ENCODE measurements around the gene MIER2.
A peak's percentile ranks its signal among the peaks of the same experiment; 100 is the strongest.

Gene MIER2

DNA sequence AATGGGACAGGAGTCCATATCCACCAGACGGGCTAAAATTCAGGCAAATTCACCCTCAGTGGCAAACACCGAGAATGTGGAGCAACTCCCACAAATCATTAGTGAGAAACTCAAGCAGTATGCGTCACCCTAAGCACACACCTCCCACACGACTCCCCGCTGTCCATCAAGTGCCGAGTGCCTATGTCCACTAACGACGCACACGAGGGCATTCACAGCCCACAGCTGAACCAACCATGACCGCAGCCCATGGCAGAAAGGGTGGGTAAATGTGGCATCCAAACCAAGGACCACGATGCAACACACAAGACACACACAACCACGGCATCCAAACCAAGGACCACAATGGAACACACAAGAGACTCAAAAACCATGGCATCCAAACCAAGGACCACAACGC is 22.0 kb downstream of the MIER2 start:
- DNase-seq: peak in 1 of 2 donors; percentile 4
- no peaks in the 10 kb centered on the region for H3K27me3 ChIP-seq
- no peaks in the 10 kb centered on the region for H3K4me1 ChIP-seq
- peaks cover 0 to under 1% (median 0%) of the 10 kb centered on the region in 3 donors for H3K9me3 ChIP-seq
- TF ChIP-seq, protein P1, sequence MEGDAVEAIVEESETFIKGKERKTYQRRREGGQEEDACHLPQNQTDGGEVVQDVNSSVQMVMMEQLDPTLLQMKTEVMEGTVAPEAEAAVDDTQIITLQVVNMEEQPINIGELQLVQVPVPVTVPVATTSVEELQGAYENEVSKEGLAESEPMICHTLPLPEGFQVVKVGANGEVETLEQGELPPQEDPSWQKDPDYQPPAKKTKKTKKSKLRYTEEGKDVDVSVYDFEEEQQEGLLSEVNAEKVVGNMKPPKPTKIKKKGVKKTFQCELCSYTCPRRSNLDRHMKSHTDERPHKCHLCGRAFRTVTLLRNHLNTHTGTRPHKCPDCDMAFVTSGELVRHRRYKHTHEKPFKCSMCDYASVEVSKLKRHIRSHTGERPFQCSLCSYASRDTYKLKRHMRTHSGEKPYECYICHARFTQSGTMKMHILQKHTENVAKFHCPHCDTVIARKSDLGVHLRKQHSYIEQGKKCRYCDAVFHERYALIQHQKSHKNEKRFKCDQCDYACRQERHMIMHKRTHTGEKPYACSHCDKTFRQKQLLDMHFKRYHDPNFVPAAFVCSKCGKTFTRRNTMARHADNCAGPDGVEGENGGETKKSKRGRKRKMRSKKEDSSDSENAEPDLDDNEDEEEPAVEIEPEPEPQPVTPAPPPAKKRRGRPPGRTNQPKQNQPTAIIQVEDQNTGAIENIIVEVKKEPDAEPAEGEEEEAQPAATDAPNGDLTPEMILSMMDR (IDR thresholded peaks at IDR 0.05): no peak
- no peak overlapping the region for H3K27ac ChIP-seq
- intact Hi-C loops (cut with DNase I; ENCODE audit: low total_unique reads): no loop called here
- no peak overlapping the region for H3K4me3 ChIP-seq
- H3K36me3 ChIP-seq: peaks cover 63 to 85% (median 85%) of the 10 kb centered on the region in 3 donors

DNA sequence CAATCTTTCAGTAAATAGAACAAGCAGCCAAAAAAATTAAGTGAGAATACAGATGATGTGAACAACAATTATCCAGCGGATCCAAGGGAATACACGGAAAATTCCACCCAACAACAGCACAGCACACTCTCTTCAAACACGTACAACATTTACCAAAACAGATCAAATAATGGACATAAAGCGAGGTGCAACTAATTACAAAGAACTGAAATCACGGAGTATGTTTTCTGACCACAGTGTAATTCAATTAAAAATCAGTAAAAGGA is 26.2 kb downstream of the MIER2 start:
- Histone ChIP-seq H3K36me3 (peaks cover 46 to 85% (median 78%) of the 10 kb centered on the region in 3 donors), H3K27me3 (no peaks in the 10 kb centered on the region), H3K4me3 (no peak overlapping the region), H3K9me3 (no peaks in the 10 kb centered on the region), H3K4me1 (no peaks in the 10 kb centered on the region), H3K27ac (no peak overlapping the region)
- intact Hi-C loops (cut with DNase I; ENCODE audit: low total_unique reads): no loop called here
- TF ChIP-seq, protein P1 (IDR thresholded peaks at IDR 0.05): no peak
- DNase-seq: no peak

DNA sequence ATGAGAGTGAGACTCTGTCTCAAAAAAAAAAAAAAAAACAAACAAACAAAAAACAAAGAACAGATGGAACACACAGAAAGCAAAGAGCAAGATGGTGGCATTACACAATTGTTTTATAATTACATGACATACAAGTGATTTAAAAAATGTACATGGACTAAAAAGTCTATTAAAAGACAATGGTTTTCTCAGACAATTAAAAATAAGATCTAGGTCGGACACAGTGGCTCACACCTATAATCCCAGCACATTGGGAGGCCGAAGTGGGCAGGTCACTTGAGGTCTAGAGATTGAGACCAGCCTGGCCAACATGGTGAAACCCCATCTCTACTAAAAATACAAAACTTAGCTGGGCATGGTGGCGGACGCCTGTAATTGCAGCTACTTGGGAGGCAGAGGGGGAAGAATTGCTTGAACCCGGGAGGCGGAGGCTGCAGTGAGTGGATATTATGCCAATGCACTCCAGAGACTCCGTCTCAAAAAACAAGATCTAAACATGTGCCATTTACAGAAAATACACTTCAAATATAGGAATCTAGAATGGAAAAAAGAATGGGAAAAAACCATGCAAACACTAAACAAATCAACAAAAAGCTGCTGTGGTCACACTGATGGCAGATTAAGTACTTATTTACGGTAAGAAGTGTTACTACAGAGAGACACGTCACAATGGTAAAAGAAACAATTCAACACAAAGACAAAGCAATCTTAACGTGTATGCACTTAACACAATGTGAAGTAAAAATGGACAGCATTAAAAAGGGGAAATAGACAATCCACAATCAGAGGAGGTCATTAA is 26.7 kb downstream of the MIER2 start:
- intact Hi-C loops (cut with DNase I; ENCODE audit: low total_unique reads): no loop called here
- Histone ChIP-seq H3K27me3 (no peaks in the 10 kb centered on the region), H3K9me3 (no peaks in the 10 kb centered on the region), H3K36me3 (peaks cover 46 to 85% (median 80%) of the 10 kb centered on the region in 3 donors), H3K27ac (no peak overlapping the region), H3K4me1 (no peaks in the 10 kb centered on the region), H3K4me3 (no peak overlapping the region)
- peak in 1 of 2 donors; percentile 29 for DNase-seq
- TF ChIP-seq, protein P1 (IDR thresholded peaks at IDR 0.05): no peak

DNA sequence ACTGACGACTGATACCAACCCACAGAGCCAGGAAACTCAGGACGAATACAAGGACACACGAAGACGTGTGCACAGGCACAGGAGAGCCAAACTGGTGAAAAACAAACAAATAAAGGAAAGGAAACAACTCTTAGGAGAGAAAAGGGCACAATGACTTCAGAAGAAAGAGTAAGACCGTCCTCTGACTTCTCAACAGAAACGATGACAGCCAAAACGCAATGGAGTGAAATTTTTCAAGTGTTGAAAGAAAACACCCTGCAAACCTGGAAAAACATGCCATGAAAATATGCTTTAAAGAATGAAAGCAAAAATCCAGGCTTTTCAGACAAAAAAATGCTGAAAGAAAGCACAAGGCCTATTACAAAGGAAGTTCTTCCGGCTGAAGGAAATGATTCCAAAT is 28.8 kb downstream of the MIER2 start:
- H3K4me1 ChIP-seq: no peaks in the 10 kb centered on the region
- no peaks in the 10 kb centered on the region for H3K27me3 ChIP-seq
- no peaks in the 10 kb centered on the region for H3K9me3 ChIP-seq
- DNase-seq: no peak
- TF ChIP-seq, protein P1 (IDR thresholded peaks at IDR 0.05): no peak
- H3K36me3 ChIP-seq: peaks cover 42 to 81% (median 73%) of the 10 kb centered on the region in 3 donors
- H3K4me3 ChIP-seq: no peak overlapping the region
- H3K27ac ChIP-seq: no peak overlapping the region
- intact Hi-C loops (cut with DNase I; ENCODE audit: low total_unique reads): no loop called here

DNA sequence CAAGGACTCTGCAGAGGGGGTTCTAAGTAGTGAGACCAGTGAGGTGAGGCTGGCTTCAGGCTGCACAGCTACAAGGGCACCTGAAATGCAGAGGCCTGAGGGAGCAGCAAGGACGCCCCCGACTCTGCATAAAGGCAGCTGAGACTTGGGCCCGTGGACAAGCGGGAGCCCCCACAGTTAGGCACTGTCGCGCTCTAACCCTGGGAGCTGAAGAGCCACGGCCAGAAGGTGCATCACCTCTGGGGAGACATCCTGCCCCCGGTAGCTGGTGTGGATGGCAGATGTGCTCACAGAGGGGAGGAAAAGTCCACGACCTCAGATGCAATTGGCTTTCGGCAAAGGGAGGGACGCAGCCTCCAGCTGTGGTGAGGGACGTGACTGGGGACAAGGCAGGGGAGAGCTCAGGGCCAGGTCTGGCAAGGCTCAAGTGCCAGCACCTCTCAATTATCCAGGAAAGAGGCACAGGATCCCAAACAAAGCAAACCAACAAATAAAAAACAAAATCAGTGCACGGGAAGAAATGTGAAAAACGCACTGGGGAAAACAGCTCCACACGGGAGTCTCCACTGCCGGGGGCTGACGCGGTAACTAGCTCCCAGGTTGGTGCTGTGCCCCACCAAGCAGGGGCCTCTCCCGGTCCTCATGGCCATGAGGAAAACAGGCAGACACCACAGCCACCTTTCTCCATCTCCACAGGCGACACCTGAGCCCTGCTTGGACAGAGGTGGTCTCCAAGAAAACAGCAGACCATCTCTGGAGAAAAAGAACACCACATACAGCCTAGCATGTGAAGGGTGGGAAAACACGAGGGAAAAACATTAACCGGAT is 30.4 kb downstream of the MIER2 start:
- Histone ChIP-seq H3K36me3 (peaks cover 40 to 78% (median 68%) of the 10 kb centered on the region in 3 donors), H3K27ac (no peak overlapping the region), H3K27me3 (no peaks in the 10 kb centered on the region), H3K9me3 (no peaks in the 10 kb centered on the region), H3K4me1 (no peaks in the 10 kb centered on the region), H3K4me3 (no peak overlapping the region)
- intact Hi-C loops (cut with DNase I; ENCODE audit: low total_unique reads): no loop called here
- DNase-seq: peak in 1 of 2 donors; percentile 52
- TF ChIP-seq, protein P1 (IDR thresholded peaks at IDR 0.05): no peak
